WERI-Rb-1 (cell line): ENCODE measurements around the gene FAIM.
"Not testable (repeated sequence)": the region's sequence is repeated elsewhere in the genome, so short reads cannot be mapped to it uniquely, and the experiment has no call there.

Experiments
- DNase-seq: peaks from one replicate; pipeline ENCODE4 v3.0.0-alpha.2; 2020
- H3K27ac ChIP-seq: fragments of 250-450 bp; sonication (Bioruptor Pico); 2 replicates; pipeline ENCODE4 v1.5.1; 2020; ENCODE audit warnings: mild to moderate bottlenecking, moderate library complexity
- H3K27me3 ChIP-seq: fragments of 250-450 bp; sonication (Bioruptor Pico); 2 replicates; pipeline ENCODE4 v1.5.1; 2021; ENCODE audit warnings: mild to moderate bottlenecking, low read depth, moderate library complexity; ENCODE audit not compliant: insufficient read depth, severe bottlenecking
- H3K36me3 ChIP-seq: fragments of 250-450 bp; sonication (Bioruptor Pico); 2 replicates; pipeline ENCODE4 v1.5.1; 2020; ENCODE audit warnings: mild to moderate bottlenecking, moderate library complexity
- H3K4me3 ChIP-seq: 2 replicates; pipeline ENCODE4 v1.5.1; 2011; ENCODE audit warnings: low read depth, mild to moderate bottlenecking, control low read depth, low read length
- H3K9me3 ChIP-seq: fragments of 250-450 bp; sonication (Bioruptor Pico); 2 replicates; pipeline ENCODE4 v1.5.1; 2021; ENCODE audit warnings: mild to moderate bottlenecking, moderate library complexity; ENCODE audit not compliant: severe bottlenecking
- TF ChIP-seq, protein P1 (sequence below): IDR thresholded peaks from 2 replicates; pipeline ENCODE4 v1.5.1; 2011; ENCODE audit warnings: low read depth, mild to moderate bottlenecking, control low read depth, inconsistent platforms, low read length

Gene FAIM

DNA sequence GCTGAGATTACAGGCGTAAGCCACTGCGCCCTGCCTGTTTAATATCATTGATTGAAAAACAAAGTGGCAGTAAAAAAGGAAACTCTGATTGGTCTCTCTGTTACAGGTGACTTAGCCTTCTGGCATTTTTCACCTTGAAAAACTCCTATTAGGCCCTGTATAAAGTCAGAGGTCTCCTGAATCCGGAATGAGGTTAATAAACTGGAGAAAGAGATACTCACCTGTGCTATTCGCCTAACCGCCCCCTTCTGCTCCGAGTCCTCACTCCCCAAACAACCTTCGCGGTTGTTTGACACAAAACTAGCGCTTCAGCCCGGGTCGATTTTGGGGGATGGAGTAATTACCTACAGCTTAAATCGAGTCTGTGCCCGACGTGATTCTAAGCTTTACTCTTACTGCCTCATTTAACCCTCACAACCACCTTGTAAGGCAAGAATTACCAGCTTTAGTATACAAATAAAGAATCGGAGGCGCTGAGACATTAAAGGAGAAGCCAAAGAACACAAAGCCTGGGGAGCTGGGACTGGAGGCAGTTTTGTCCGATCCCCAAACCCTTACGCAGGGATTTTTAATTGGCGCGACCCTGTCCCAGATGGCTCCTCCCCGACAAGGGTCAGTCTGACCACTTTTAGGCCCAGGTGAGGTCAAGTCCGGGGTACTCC lies 15.0 kb upstream of the FAIM start:
- TF ChIP-seq, protein P1, sequence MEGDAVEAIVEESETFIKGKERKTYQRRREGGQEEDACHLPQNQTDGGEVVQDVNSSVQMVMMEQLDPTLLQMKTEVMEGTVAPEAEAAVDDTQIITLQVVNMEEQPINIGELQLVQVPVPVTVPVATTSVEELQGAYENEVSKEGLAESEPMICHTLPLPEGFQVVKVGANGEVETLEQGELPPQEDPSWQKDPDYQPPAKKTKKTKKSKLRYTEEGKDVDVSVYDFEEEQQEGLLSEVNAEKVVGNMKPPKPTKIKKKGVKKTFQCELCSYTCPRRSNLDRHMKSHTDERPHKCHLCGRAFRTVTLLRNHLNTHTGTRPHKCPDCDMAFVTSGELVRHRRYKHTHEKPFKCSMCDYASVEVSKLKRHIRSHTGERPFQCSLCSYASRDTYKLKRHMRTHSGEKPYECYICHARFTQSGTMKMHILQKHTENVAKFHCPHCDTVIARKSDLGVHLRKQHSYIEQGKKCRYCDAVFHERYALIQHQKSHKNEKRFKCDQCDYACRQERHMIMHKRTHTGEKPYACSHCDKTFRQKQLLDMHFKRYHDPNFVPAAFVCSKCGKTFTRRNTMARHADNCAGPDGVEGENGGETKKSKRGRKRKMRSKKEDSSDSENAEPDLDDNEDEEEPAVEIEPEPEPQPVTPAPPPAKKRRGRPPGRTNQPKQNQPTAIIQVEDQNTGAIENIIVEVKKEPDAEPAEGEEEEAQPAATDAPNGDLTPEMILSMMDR = no peak
- peak overlapping the region; percentile 87 for H3K27ac ChIP-seq
- no peak for DNase-seq
- H3K4me3 ChIP-seq = peak overlapping the region; percentile 96
- H3K9me3 ChIP-seq = no peaks in the 10 kb centered on the region
- no peaks in the 10 kb centered on the region for H3K36me3 ChIP-seq
- no peaks in the 10 kb centered on the region for H3K27me3 ChIP-seq

DNA sequence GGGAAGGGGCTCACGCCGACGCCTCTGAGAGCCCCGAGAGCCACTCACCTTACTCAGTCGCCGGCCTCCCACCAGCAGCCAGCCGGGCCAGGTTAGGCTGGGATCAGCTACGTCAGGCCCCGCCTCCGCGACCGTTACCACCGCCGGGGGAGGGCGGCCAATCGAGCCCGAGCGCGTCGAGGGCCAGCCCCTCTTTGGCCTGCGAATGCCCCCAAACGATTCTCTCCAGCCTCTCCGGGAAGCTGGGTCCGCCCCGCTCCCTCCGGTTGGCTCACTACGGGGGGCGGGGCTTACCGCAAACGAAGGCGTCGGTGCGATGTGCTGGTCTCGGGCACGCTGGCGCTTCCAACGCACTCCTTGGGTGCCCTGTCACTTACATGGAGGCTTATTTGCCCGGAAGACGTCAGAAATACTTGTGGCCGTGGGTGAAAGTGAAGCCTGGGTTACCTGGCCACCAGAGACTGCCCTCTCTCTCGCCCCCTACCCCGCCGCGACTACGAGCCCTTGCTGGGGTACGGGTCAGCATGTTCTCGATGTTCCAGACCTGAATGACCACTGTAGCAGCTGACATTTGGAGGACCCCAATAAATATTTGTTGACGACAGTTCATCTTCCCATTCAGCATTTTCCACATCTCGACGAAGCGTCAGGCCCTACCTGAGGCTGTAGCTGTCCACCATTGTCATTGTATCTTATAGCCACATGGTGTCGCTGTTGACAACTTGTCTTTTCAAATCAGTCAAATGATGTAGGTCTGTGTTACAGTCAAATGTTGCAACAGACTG lies 14.2 kb upstream of the FAIM start, which contains the start of gene CEP70:
Gene CEP70 (minus strand): TSS at position 111 of the 785 bp plus-strand sequence. CDS start 21,333 bp downstream, outside the sequence.
- peak; percentile 95 for DNase-seq
- Histone ChIP-seq H3K9me3 (no peaks in the 10 kb centered on the region), H3K4me3 (peak within 1 kb of the TSS; percentile 96), H3K36me3 (no peaks in the 10 kb centered on the region), H3K27ac (peak within 1 kb of the TSS; percentile 87), H3K27me3 (no peaks in the 10 kb centered on the region)
- TF ChIP-seq, protein P1 = peak; percentile 75

DNA sequence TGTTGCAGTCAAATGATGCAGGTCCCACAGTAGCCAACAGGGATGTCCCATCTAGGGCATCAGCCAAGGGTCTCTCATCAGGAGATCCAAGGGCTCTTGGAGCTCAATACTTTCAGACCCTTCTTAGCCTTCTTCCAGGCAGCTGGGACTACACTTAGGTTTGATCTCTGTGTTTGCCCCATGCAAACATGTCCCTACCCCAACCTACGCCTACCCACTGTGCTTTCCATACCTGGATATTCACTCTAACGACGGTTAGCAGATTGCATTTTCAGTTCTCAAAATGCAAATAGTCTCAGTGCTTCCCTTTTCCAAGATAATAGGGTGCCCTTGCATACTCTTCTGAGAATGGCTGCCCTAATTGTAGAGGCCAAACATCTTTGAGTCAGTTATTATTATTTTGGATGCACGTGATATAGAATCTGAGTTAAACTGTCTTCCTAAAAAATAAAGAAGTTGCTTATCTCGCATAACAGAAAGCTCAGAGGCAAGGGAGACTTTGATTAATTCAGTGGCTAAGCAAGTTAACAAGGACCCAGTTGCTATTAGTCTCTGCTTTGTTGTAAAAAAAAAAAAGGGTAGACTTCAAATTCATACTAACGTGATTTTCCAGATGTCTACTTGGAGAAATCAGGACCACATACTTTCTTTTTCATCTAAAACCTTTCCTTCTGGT lies 13.5 kb upstream of the FAIM start:
- no peaks in the 10 kb centered on the region for H3K9me3 ChIP-seq
- H3K27me3 ChIP-seq = no peaks in the 10 kb centered on the region
- TF ChIP-seq, protein P1 = no peak
- peak overlapping the region; percentile 96 for H3K4me3 ChIP-seq
- H3K36me3 ChIP-seq = no peaks in the 10 kb centered on the region
- no peak overlapping the region for H3K27ac ChIP-seq
- no peak for DNase-seq

DNA sequence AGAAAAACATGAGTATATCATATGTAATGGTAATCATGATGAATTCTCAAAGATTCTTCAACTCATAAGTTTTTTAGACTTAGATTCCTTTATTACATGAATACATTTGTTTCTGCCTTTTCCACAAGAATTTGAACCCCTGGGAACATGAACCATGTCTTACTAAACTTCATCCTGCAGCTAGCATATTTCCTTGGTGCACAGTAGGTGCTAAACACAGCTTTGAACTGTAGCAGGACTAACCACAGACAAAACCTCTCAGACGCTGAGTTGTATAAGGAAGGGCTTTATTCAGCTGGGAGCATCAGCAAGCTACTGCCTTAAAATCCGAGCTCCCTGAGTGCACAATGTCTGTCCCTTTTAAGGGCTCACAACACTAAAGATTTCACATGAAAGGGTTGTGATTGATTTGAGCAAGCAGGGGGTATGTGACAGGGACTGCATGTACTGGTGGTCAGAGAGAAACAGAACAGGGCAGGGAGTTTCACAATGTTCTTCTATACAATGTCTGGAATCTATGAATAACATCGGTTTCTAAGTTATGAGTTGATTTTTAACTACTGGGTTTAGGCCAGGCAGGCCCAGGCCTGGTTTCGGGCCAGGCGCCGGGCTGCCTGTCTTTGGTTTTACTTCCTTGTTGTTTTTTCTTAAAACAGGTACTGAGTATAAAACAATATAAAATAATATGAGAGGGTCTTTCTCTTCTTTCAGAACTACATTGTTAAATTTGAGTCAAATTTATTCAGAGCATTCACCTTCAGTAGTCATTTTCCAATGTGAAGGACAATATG lies 11.2 kb upstream of the FAIM start:
- H3K9me3 ChIP-seq, H3K27me3 ChIP-seq, H3K36me3 ChIP-seq, H3K4me3 ChIP-seq, DNase-seq, H3K27ac ChIP-seq: not testable (repeated sequence)

DNA sequence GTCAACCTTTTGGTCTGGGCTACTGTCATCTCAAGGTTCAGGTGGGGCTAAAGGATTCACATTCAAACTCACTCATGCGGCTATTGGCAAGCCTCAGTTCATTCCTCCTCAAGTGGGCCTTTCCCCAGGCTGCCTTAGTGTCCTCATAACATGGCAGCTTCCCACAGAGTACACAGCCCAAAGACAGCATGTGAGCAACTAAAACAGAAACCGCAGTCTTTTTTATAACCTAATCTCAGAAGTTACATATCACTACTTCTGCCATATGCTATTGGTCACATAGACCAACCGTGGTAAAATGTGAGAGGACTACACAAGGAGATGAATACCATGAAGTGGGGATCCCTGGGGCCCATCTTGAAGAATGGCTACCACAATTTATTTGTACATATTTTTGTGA lies 10.0 kb upstream of the FAIM start:
- no peaks in the 10 kb centered on the region for H3K27me3 ChIP-seq
- H3K9me3 ChIP-seq = peaks cover 12% of the 10 kb centered on the region
- TF ChIP-seq, protein P1 = no peak
- no peaks in the 10 kb centered on the region for H3K36me3 ChIP-seq
- H3K27ac ChIP-seq = no peak overlapping the region
- no peak overlapping the region for H3K4me3 ChIP-seq
- DNase-seq = no peak
